Testis (tissue), 2 donors: ENCODE results near the gene JSRP1.

ENCODE experiments used
- CTCF ChIP-seq, 3 experiments: fragments of 450-650 bp in 2 of 3; fragments of 200-600 bp in 1 of 3; sonication (generic) in 1 of 3; IDR thresholded peaks; one replicate each; pipeline ENCODE4 v1.5.1; 2016 to 2019; ENCODE audit warnings: antibody characterized with exemption in 3 of 3, mild to moderate bottlenecking in 2 of 3, moderate library complexity in 1 of 3
- POLR2A ChIP-seq: fragments of 450-650 bp; IDR thresholded peaks from one replicate; pipeline ENCODE4 v1.6.1; 2017; ENCODE audit warnings: antibody characterized with exemption, mild to moderate bottlenecking, moderate library complexity

GRCh38 chr19:2286402-2287140 is 30.4 kb upstream of the JSRP1 start:
- TF ChIP-seq CTCF (IDR thresholded peaks at IDR 0.05) (no peak), POLR2A (no peak)
